ENCODE measurements around the gene PTCD2. TPM values are rescaled to one million over a fixed set of nuclear protein-coding genes. Genes with fewer than 3 reads are reported as not detected.

The PTCD2 gene
- total and polyA plus RNA-seq, 9 of the 15 experiments (the other 6 are each of a cell fraction or from before 2014, with no cell fraction given): 11.9 to 28.5 (median 18.6) TPM

GRCh38 chr5:72408603-72409002, 88.4 kb downstream of the PTCD2 start (continued):
- no peak for TF ChIP-seq ZNF407 (IDR thresholded peaks at IDR 0.05; ENCODE audit: low read depth)
- TF ChIP-seq VEZF1 (CRISPR knock-in tag; IDR thresholded peaks at IDR 0.05): no peak
- TF ChIP-seq PCBP1 (IDR thresholded peaks at IDR 0.05; ENCODE audit: low read depth, low read length, poor library complexity, severe bottlenecking): no peak
- TF ChIP-seq ATF2 (CRISPR knock-in tag; IDR thresholded peaks at IDR 0.05): no peak
- TF ChIP-seq SAP30 (IDR thresholded peaks at IDR 0.05; ENCODE audit: borderline replicate concordance, insufficient read depth, low read depth, low read length, poor library complexity, severe bottlenecking): no peak
- TF ChIP-seq ZNF197 (CRISPR knock-in tag; IDR thresholded peaks at IDR 0.05; ENCODE audit: low read depth): no peak
- peak; percentile 36; the same call in 1 of the 2 replicates for TF ChIP-seq CEBPB (tag; IDR thresholded peaks at IDR 0.05)
- peak; percentile 81 for TF ChIP-seq TFE3 (CRISPR knock-in tag; IDR thresholded peaks at IDR 0.05)
- no peak for TF ChIP-seq ZNF24 (IDR thresholded peaks at IDR 0.05)
- TF ChIP-seq CEBPG (CRISPR knock-in tag; IDR thresholded peaks at IDR 0.05): no peak
- peak; percentile 85 to 91 for TF ChIP-seq CEBPG (tag; conservative IDR thresholded peaks at IDR 0.05 in 1 of 2, IDR thresholded peaks at IDR 0.05 in 1 of 2)
- TF ChIP-seq ATF4 (CRISPR knock-in tag; IDR thresholded peaks at IDR 0.05): 0 out of 2 replicates have a peak, but pooled peaks have one; percentile 24
- no peak for TF ChIP-seq SMAD1 (IDR thresholded peaks at IDR 0.05; ENCODE audit: low read depth, low read length, partially characterized antibody)
- TF ChIP-seq TBL1XR1 (IDR thresholded peaks at IDR 0.05; ENCODE audit: low read length in 2 of 2): no peak
